SK-N-SH (cell line): ENCODE data around the gene MAB21L1. TPM values are rescaled to one million over a fixed set of nuclear protein-coding genes. Genes with fewer than 3 reads are reported as not detected.

Experiments used
- CTCF ChIA-PET: fragments of 300-600, 350-600 bp; formaldehyde crosslinking; extraction: SDS; loops from one replicate; lab custom pipeline; 2021; lab: Yijun Ruan, JAX
- POLR2A ChIA-PET: fragments of 350-600 bp; sonication (Branson Sonifier 250); formaldehyde crosslinking; extraction: SDS; loops from one replicate; lab custom pipeline; 2020; ENCODE audit warnings: antibody characterized with exemption, inconsistent platforms; lab: Yijun Ruan, JAX
- DNase-seq: peaks from one replicate; pipeline ENCODE4 v3.0.0; 2012
- H2AFZ ChIP-seq: fragments of 200-600 bp; sonication (generic); 2 replicates; pipeline ENCODE4 v1.8.1; 2016; ENCODE audit warnings: antibody characterized with exemption, mild to moderate bottlenecking, low read depth
- H3F3A ChIP-seq: fragments of 200-600 bp; sonication (generic); replicated peaks from 2 replicates; pipeline ENCODE3; 2016; ENCODE audit warnings: antibody characterized with exemption, mild to moderate bottlenecking; ENCODE audit not compliant: insufficient read depth
- H3K27ac ChIP-seq, 2 experiments: fragments of 200-500 bp in 1 of 2; fragments of 200-600 bp in 1 of 2; sonication (Bioruptor generic) in 1 of 2; sonication (generic), shearing (Covaris generic) in 1 of 2; 2 replicates each; pipeline versions ENCODE4 v1.5.1 to v1.6.1; 2014 to 2016; ENCODE audit warnings: low read depth in 2 of 2, inconsistent platforms in 1 of 2, low read length in 1 of 2, mild to moderate bottlenecking in 1 of 2, mixed read lengths in 1 of 2
- H3K27me3 ChIP-seq: fragments of 200-600 bp; sonication (generic), shearing (Covaris generic); 2 replicates; pipeline ENCODE4 v1.6.1; 2016; ENCODE audit warnings: mixed run types; ENCODE audit not compliant: insufficient read depth
- H3K36me3 ChIP-seq, 2 experiments: fragments of 200-500 bp in 1 of 2; fragments of 200-600 bp in 1 of 2; sonication (Bioruptor generic) in 1 of 2; sonication (generic) in 1 of 2; replicated peaks in 1 of 2; 2 replicates each; pipeline versions ENCODE3 to v1.5.1; 2014 to 2016; ENCODE audit warnings: low read length in 1 of 2, mild to moderate bottlenecking in 1 of 2; ENCODE audit not compliant: insufficient read depth in 2 of 2, control insufficient read depth in 1 of 2
- H3K4me1 ChIP-seq, 2 experiments: fragments of 200-500 bp in 1 of 2; fragments of 200-600 bp in 1 of 2; sonication (Bioruptor generic) in 1 of 2; sonication (generic), shearing (Covaris generic) in 1 of 2; 2 replicates each; pipeline versions ENCODE4 v1.5.1 to v1.6.1; 2014 to 2016; ENCODE audit warnings: low read depth in 1 of 2, low read length in 1 of 2, mixed run types in 1 of 2; ENCODE audit not compliant: insufficient read depth in 2 of 2, control insufficient read depth in 1 of 2
- H3K4me2 ChIP-seq: fragments of 200-600 bp; sonication (generic), shearing (Covaris generic); 2 replicates; pipeline ENCODE4 v1.6.1; 2017; ENCODE audit warnings: mixed run types
- H3K4me3 ChIP-seq, 2 experiments: fragments of 200-500 bp in 1 of 2; fragments of 200-600 bp in 1 of 2; sonication (Bioruptor generic) in 1 of 2; sonication (generic), shearing (Covaris generic) in 1 of 2; 2 replicates each; pipeline versions ENCODE4 v1.5.1 to v1.8.1; 2014 to 2016; ENCODE audit warnings: low read depth in 2 of 2, inconsistent platforms in 1 of 2, low read length in 1 of 2, mild to moderate bottlenecking in 1 of 2, mixed read lengths in 1 of 2, moderate library complexity in 1 of 2
- H3K79me2 ChIP-seq: fragments of 200-600 bp; sonication (generic); 2 replicates; pipeline ENCODE4 v1.8.1; 2017; ENCODE audit warnings: mild to moderate bottlenecking; ENCODE audit not compliant: insufficient read depth
- H3K9ac ChIP-seq: fragments of 200-600 bp; sonication (generic); 2 replicates; pipeline ENCODE4 v1.6.1; 2017; ENCODE audit warnings: mixed run types
- H3K9me2 ChIP-seq: fragments of 200-600 bp; sonication (generic); 2 replicates; pipeline ENCODE4 v1.6.1; 2017; ENCODE audit warnings: mixed run types
- H3K9me3 ChIP-seq: fragments of 200-600 bp; sonication (generic); 2 replicates; pipeline ENCODE4 v1.6.1; 2017; ENCODE audit warnings: mixed run types, mild to moderate bottlenecking, moderate library complexity
- H4K20me1 ChIP-seq: fragments of 200-600 bp; sonication (generic); 2 replicates; pipeline ENCODE4 v1.6.1; 2017; ENCODE audit warnings: mild to moderate bottlenecking, mixed run types; ENCODE audit not compliant: insufficient read depth
- CHD2 ChIP-seq: fragments of 150-350 bp; IDR thresholded peaks from 2 replicates; pipeline ENCODE4 v1.6.1; 2018; ENCODE audit warnings: low read length; ENCODE audit not compliant: partially characterized antibody
- EZH2phosphoT487 ChIP-seq: fragments of 200-600 bp; sonication (generic); IDR thresholded peaks from 2 replicates; pipeline ENCODE4 v1.6.1; 2017; ENCODE audit warnings: low read depth, mixed run types, mild to moderate bottlenecking, antibody characterized with exemption, moderate library complexity, borderline replicate concordance
- FOXM1 ChIP-seq: IDR thresholded peaks from 2 replicates; pipeline ENCODE4 v1.4.0; 2012; ENCODE audit warnings: low read depth, mild to moderate bottlenecking
- JUND ChIP-seq: IDR thresholded peaks from 2 replicates; pipeline ENCODE4 v1.4.0; 2012
- MEF2A ChIP-seq: IDR thresholded peaks from 2 replicates; pipeline ENCODE4 v1.4.0; 2012; ENCODE audit warnings: low read depth, borderline replicate concordance
- POLR2AphosphoS5 ChIP-seq: IDR thresholded peaks from 2 replicates; pipeline ENCODE4 v1.6.1; 2012; ENCODE audit warnings: low read depth, low read length
- RAD21 ChIP-seq: IDR thresholded peaks from 2 replicates; pipeline ENCODE4 v1.6.1; 2012; ENCODE audit warnings: mild to moderate bottlenecking, low read length
- RFX5 ChIP-seq: IDR thresholded peaks from 2 replicates; pipeline ENCODE4 v1.6.1; 2012; ENCODE audit warnings: mild to moderate bottlenecking, improper control_type of control experiment, low read length
- SIN3A ChIP-seq: IDR thresholded peaks from 2 replicates; pipeline ENCODE4 v1.6.1; 2012; ENCODE audit warnings: low read depth, mild to moderate bottlenecking, low read length, moderate library complexity, borderline replicate concordance
- TAF1 ChIP-seq: IDR thresholded peaks from 2 replicates; pipeline ENCODE4 v1.6.1; 2012; ENCODE audit warnings: low read depth, mild to moderate bottlenecking, low read length, moderate library complexity, borderline replicate concordance
- TEAD4 ChIP-seq: IDR thresholded peaks from 2 replicates; pipeline ENCODE4 v1.4.0; 2012; ENCODE audit warnings: mild to moderate bottlenecking, borderline replicate concordance; ENCODE audit not compliant: insufficient read depth
- WGBS: methylation state at CpG from one replicate; pipeline ENCODE4 v1.1.6; 2017; ENCODE audit warnings: low lambda C conversion rate; 5-methylcytosine and 5-hydroxymethylcytosine counted together
- polyA plus RNA-seq, 3 experiments: library from polyadenylated mRNA; depleted of rRNA; stranded (reverse); fragments of >200 nt; gene quantifications; 2 replicates each; pipeline ENCODE4 v1.2.3, GENCODE V29; 2012
- TF ChIP-seq, protein P1 (sequence below): fragments of 150-350 bp; IDR thresholded peaks from 2 replicates; pipeline ENCODE4 v1.6.1; 2016; ENCODE audit warnings: mild to moderate bottlenecking, low read depth, low read length
- TF ChIP-seq, protein P2 (sequence below): fragments of 150-350 bp; IDR thresholded peaks from 2 replicates; pipeline ENCODE4 v1.6.1; 2017; ENCODE audit warnings: antibody characterized with exemption, low read length, low read depth, borderline replicate concordance
- TF ChIP-seq, protein P3 (sequence below): IDR thresholded peaks from 2 replicates; pipeline ENCODE4; 2012
- TF ChIP-seq, protein P4 (sequence below): fragments of 200-600 bp; sonication (generic); IDR thresholded peaks from 2 replicates; pipeline ENCODE4 v1.6.1; 2017; ENCODE audit warnings: antibody characterized with exemption, mild to moderate bottlenecking, moderate library complexity

MAB21L1 gene
- polyA plus RNA-seq, 1 of the 3 experiments (the other 2 are of a cell fraction) = 42.3 TPM

DNA sequence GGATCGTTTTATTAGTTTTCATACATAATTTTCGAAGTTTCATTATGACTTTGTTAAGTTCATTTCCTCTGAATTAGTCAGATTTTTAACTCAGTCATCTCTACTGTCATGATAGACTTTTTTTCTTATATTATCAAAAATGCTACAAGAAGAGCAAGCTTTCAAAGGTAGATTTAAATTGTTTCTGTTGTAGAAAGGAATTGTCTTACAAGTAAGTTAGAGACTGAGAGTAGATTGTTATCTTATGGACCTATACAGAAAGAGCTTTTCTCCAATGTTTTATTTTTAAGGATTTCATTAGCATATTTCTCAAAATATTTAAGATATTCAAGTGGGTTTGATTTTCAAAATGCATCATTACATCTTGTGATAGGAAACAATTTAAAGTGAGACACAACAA lies 2.7 kb downstream of the MAB21L1 start (continued):
- TF ChIP-seq EZH2phosphoT487 = no peak
- no peak for TF ChIP-seq MEF2A
- TF ChIP-seq FOXM1 = no peak
- no peak for TF ChIP-seq SIN3A

DNA sequence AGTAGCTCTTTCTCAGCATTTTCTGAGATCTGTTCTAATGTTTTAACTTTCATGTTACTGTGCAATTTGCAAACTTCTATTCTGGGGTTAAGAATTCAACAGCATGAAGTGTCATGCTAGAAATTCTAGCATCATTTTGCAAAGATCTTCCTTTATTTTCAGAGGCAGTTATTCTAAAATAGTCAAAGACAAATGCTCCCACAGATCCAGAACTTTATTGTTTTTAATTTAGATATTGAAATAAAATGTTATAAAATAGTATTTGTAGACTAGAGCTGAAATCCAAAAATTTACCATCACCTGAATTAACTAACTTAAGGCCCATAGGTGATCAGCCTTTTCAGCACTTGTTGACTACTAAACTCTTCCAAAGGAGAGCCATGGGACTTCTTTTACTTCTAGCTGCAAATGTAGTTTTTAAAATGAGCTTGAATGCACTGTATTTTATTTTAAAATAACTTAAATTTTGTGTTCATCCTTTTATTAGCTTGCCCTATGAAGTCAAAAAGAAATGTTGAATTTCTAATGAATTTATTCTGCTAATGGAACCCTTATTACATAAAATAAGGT lies 3.2 kb downstream of the MAB21L1 start:
- H3K36me3 ChIP-seq = peaks cover 25 to 28% of the 10 kb centered on the region in 2 experiments
- no peak overlapping the region for H2AFZ ChIP-seq
- no peak for DNase-seq
- TF ChIP-seq JUND = peak; percentile 4; the same call in 1 of the 2 replicates
- TF ChIP-seq, protein P1, sequence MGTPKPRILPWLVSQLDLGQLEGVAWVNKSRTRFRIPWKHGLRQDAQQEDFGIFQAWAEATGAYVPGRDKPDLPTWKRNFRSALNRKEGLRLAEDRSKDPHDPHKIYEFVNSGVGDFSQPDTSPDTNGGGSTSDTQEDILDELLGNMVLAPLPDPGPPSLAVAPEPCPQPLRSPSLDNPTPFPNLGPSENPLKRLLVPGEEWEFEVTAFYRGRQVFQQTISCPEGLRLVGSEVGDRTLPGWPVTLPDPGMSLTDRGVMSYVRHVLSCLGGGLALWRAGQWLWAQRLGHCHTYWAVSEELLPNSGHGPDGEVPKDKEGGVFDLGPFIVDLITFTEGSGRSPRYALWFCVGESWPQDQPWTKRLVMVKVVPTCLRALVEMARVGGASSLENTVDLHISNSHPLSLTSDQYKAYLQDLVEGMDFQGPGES = no peak
- TF ChIP-seq, all 33 proteins: peak for 1
- CTCF ChIA-PET = interaction anchor here (0.8 to 2.8 kb wide), 5 partner anchors 8 to 316 kb away, joined by 3 to 9 read pairs (median 3); no protein-coding TSS in a partner anchor
- no peaks in the 10 kb centered on the region; the same call in 1 of the 2 replicates for H3K9me3 ChIP-seq
- H3K79me2 ChIP-seq = peaks cover 98% of the 10 kb centered on the region
- H3K4me3 ChIP-seq = peak overlapping the region; percentile 64 to 82
- H3K27ac ChIP-seq = peak overlapping the region; percentile 93 to 99
- POLR2A ChIA-PET = interaction anchor here (0.6 to 1.4 kb wide), 3 partner anchors 79 to 337 kb away, joined by 3 to 5 read pairs (median 3); no protein-coding TSS in a partner anchor
- H3K27me3 ChIP-seq = no peaks in the 10 kb centered on the region
- peak overlapping the region; percentile 89 for H3K9ac ChIP-seq
- H4K20me1 ChIP-seq = no peaks in the 10 kb centered on the region; the same call in 1 of the 2 replicates
- no peaks in the 10 kb centered on the region for H3K9me2 ChIP-seq
- peaks cover 50% of the 10 kb centered on the region for H3F3A ChIP-seq
- peak overlapping the region; percentile 82 for H3K4me2 ChIP-seq
- H3K4me1 ChIP-seq = peaks cover 0 to 6% of the 10 kb centered on the region in 2 experiments

DNA sequence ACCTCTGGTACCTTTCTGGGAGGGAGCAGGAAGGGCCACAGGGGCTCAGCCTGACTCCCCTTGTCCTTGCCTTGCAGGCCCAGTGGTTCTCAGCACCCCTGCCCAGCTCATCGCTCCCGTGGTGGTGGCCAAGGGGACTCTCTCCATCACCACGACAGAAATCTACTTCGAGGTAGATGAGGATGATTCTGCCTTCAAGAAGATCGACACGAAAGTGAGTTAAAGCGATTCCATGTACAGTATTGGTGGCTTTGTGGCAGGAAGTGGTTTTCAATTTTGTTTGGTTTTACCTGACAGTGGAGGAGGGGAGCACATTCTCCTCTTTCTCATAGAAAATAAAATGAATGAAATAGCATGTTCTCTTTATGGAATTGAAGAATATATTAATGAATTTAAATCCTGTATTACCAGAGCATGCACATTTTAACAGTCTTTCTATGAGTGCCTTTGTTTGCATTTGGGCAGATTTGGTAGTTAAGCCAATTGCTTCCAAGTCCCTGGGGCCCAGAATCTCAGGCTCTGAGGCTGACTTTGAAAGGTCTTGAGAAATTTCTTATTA lies 4.1 kb downstream of the MAB21L1 start:
- Histone ChIP-seq H3K9ac (peak overlapping the region; percentile 89), H3K79me2 (peaks cover 89% of the 10 kb centered on the region), H4K20me1 (no peaks in the 10 kb centered on the region; the same call in 1 of the 2 replicates)
- CTCF ChIA-PET = interaction anchor here (1.5 to 2.8 kb wide), 3 partner anchors 9 to 317 kb away, joined by 3 to 9 read pairs (median 6); no protein-coding TSS in a partner anchor
- POLR2A ChIA-PET = interaction anchor here (0.8 to 1.6 kb wide), 5 partner anchors 10 to 482 kb away, joined by 3 to 8 read pairs (median 4); no protein-coding TSS in a partner anchor
- peak; percentile 74 for TF ChIP-seq POLR2AphosphoS5
- no peak for TF ChIP-seq FOXM1
- TF ChIP-seq, protein P2, sequence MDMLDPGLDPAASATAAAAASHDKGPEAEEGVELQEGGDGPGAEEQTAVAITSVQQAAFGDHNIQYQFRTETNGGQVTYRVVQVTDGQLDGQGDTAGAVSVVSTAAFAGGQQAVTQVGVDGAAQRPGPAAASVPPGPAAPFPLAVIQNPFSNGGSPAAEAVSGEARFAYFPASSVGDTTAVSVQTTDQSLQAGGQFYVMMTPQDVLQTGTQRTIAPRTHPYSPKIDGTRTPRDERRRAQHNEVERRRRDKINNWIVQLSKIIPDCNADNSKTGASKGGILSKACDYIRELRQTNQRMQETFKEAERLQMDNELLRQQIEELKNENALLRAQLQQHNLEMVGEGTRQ = no peak
- TF ChIP-seq TAF1 = peak; percentile 8; the same call in 1 of the 2 replicates
- TF ChIP-seq, protein P3, sequence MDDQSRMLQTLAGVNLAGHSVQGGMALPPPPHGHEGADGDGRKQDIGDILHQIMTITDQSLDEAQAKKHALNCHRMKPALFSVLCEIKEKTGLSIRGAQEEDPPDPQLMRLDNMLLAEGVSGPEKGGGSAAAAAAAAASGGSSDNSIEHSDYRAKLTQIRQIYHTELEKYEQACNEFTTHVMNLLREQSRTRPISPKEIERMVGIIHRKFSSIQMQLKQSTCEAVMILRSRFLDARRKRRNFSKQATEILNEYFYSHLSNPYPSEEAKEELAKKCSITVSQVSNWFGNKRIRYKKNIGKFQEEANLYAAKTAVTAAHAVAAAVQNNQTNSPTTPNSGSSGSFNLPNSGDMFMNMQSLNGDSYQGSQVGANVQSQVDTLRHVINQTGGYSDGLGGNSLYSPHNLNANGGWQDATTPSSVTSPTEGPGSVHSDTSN = peak; percentile 37; the same call in 1 of the 2 replicates
- TF ChIP-seq, protein P4, sequence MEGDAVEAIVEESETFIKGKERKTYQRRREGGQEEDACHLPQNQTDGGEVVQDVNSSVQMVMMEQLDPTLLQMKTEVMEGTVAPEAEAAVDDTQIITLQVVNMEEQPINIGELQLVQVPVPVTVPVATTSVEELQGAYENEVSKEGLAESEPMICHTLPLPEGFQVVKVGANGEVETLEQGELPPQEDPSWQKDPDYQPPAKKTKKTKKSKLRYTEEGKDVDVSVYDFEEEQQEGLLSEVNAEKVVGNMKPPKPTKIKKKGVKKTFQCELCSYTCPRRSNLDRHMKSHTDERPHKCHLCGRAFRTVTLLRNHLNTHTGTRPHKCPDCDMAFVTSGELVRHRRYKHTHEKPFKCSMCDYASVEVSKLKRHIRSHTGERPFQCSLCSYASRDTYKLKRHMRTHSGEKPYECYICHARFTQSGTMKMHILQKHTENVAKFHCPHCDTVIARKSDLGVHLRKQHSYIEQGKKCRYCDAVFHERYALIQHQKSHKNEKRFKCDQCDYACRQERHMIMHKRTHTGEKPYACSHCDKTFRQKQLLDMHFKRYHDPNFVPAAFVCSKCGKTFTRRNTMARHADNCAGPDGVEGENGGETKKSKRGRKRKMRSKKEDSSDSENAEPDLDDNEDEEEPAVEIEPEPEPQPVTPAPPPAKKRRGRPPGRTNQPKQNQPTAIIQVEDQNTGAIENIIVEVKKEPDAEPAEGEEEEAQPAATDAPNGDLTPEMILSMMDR = no peak
- TF ChIP-seq CHD2 = peak; percentile 38
- peak; percentile 15; the same call in 1 of the 2 replicates for TF ChIP-seq RAD21
- no peak for TF ChIP-seq RFX5
- peak; percentile 3; the same call in 1 of the 2 replicates for TF ChIP-seq TEAD4
- TF ChIP-seq, all 33 proteins: peak for 6
- Histone ChIP-seq H3K4me2 (peak overlapping the region; percentile 82), H3K9me3 (no peaks in the 10 kb centered on the region; the same call in 1 of the 2 replicates), H3K27ac (peak overlapping the region; percentile 93 to 99), H3F3A (peaks cover 51% of the 10 kb centered on the region), H3K4me3 (peak overlapping the region; percentile 64 to 82), H3K27me3 (no peaks in the 10 kb centered on the region), H3K9me2 (no peaks in the 10 kb centered on the region), H3K36me3 (peaks cover 25 to 28% of the 10 kb centered on the region in 2 experiments), H2AFZ (no peak overlapping the region), H3K4me1 (peaks cover 3 to 9% of the 10 kb centered on the region in 2 experiments)
- WGBS = 19% methylated on average over 7 of the region's 7 CpGs
- peak; percentile 52 for DNase-seq
